NT2/D1 (cell line): ENCODE data around the gene MYOF.

Source experiments
- SUZ12 ChIP-seq: IDR thresholded peaks from 2 replicates; pipeline ENCODE4 v1.6.1; 2011; ENCODE audit not compliant: insufficient read length, insufficient read depth; ENCODE audit errors: extremely low read depth
- YY1 ChIP-seq: IDR thresholded peaks from 2 replicates; pipeline ENCODE4 v1.6.1; 2011; ENCODE audit not compliant: insufficient read length, insufficient read depth

DNA sequence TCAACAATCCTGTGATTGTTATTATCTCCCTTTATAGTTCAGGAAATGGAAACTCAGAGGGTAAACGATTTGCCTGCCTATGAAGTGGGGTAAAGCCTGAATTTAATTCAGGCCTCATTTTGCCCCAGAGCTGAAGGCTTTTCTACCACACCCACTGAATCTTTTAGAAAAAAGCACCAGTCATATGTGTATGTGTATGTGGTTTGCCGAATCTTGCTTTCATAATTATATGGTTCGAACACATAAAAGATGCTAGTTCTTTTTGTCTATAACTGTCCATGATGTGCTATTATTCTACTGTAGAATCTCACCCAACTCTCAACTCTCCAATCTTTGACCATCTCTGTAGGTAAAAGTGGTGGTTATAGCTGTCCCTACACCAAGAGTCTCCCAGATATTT is 83.6 kb downstream of the MYOF start:
- no peak for TF ChIP-seq YY1
- no peak for TF ChIP-seq SUZ12
